ENCODE results near the gene FCHO2.

FCHO2 gene

DNA sequence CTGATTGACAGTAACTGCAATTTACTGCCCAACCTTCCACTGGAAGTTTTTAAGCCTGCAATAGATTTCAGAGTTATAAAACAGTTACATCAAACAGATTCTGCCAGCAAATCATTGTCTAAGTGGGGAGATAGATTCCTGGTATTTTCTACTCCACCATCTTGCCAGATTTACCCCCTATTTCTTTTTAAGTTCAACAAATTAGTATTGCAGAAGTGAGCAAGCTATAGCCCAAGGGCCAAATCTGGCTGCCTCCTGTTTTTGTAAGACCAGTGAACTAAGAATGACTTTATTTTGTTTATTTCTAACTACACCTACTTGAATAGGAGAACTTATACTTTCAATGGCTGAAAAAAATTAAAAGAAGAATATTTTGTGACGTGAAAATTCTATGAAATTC is 155.7 kb downstream of the FCHO2 start:
- DNase-seq (ENCODE audit: low spot score): no peak
- FAIRE-seq: no peak

- no peak for DNase-seq (ENCODE audit: low spot score)
- no peak for FAIRE-seq
These were observed 156.5 kb downstream of the FCHO2 start for GRCh38 chr5:73112359-73112758.

- FAIRE-seq (no peak), DNase-seq (ENCODE audit: low spot score) (no peak)
These were observed 158.3 kb downstream of the FCHO2 start for GRCh38 chr5:73114044-73114688.

DNA sequence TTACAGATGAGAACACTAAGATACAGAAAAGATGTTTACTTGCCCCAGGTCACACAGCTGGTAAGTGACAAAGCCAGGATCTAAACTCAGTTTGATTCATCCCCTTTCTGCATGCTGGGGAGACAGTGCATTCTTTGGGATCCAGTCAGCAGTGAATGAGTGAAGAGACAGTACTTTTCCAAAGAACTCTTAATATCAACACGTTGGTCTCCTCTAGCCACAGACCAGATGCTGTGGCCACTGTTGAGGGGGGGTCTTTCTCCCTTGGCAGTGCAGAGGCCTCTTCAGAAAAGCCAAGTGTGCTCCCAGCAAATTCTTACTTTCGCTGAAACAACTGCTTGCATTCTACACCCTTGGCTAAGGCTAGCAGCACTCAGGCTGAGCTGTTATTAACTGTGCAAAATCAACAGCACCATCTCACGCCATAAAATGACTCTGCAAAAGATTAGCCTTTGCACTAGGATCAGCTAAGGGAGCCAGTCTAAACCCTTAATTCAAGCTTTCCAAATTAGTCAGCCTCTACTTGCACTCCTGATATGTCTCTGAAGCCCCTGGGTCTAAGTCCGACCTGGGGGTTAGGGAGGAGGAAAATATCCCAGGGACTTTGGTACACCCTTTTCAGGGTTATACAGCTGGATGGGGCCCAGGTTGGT is 159.7 kb downstream of the FCHO2 start:
- peak; percentile 34 for DNase-seq (ENCODE audit: low spot score)
- no peak for FAIRE-seq

GRCh38 chr5:73116506-73116905 is 160.7 kb downstream of the FCHO2 start:
- FAIRE-seq (no peak), DNase-seq (ENCODE audit: low spot score) (no peak)

DNA sequence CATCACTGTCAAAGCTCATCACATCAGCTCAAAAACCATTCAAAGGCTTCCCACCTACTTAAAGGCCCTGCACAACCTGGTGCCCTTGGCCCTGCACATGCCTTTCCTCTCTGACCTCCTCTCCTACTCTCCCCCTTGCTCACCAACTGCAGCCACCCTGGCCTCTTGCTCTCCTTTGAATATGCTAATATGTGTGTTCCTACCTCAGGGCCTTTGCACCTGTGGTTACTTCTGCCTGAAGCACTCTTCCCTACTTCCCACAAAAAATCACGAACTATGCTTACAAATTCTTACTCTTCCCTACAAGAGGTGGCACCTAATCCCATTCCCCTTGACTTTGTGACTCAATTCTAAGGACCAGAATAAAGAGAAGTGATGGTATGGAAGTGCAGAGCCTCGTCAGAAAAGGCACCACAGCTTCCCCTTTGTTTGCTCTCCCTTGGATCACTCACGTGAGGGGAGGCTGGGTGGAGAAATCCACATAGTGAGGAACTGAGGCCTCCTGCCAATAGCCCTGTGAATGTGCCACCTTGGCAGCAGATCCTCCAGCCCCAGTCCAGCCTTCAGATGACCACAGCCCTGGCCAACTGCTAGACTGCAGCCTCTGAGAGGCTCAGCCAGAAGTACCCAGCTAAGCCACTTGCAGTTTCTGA is 161.4 kb downstream of the FCHO2 start:
- no peak for DNase-seq (ENCODE audit: low spot score)
- no peak for FAIRE-seq

DNA sequence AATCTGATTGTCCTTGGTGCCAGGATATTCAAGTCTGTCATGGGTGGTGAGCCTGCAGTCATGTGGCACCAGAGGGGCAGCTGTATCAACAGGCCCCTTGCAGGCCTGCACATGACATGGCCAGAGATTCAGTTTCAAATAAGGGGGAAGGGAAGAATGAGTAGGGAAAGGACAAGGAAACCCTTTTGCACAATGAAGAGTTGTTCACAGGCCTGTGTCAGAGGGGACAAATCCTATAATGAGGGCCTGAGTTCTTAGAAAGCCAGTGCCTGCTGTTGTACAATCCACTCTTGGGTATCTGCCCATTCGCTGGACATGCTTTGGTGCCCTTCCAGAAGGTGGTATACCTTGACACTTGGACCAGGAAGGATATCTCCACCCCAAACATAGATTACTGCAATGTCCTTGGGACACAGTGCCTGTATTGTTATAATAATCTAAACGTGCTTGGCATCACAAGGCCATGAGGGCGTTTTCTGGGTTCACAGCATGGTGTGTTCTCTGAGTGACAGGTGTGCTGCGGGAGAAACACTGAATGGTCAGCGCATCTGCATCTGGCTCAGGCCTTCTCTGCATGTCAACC is 162.6 kb downstream of the FCHO2 start:
- DNase-seq (ENCODE audit: low spot score): no peak
- no peak for FAIRE-seq

GRCh38 chr5:73119451-73120157 is 163.8 kb downstream of the FCHO2 start:
- DNase-seq (ENCODE audit: low spot score) (no peak), FAIRE-seq (no peak)

DNA sequence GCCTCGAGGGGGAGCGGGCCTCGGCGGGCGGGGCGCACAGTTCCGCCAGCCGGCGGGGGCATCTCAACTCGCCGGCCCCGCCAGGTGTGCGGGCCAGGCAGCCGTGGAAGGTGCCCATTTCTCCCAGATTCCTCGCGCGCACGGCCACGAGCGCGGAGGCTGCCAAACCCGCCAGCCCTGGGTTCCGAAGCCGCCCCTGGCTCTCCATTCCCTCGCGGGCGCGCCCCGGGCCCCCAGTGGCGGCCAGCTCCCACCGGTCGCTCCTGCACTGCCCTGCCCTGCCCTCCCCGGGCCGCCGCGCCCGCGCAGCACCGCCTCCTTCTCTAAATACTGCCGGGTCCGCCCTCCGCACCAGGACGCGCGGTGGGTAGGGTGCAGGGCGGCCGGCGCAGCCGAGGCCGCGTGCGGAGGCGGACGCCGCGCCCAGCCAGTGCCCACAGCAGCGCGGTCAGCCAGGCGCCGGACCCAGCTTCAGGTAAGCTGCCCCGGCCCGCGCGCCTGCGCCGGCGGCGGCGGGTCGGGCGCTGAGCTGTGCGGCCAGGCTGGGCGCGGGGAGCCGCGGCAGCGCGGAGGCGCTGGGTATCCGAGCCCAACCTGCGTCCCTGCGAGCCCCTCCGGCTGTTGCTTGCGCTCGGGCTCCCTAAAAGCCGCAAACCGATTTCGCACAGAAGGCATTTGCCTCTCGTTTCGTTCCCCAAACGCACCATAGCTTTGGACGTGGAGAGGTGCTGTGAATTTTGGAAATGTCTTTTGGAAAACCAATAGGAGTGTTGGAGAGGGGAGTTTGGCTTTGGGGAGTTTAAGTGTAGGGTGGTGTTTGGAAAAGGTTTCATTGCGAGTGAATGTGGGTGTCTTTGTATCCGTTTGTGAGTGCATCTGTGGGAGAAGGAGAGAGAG is 164.6 kb downstream of the FCHO2 start, which contains the start of gene TMEM171:
Gene TMEM171, plus strand, starts transcription at position 354 of the 897 bp plus-strand sequence. CDS start 2,799 bp downstream, outside the sequence.
- DNase-seq (ENCODE audit: low spot score) (peak; percentile 56), FAIRE-seq (no peak)

- DNase-seq (ENCODE audit: low spot score) (no peak), FAIRE-seq (no peak)
These were observed 165.2 kb downstream of the FCHO2 start for GRCh38 chr5:73121119-73121463.

DNA sequence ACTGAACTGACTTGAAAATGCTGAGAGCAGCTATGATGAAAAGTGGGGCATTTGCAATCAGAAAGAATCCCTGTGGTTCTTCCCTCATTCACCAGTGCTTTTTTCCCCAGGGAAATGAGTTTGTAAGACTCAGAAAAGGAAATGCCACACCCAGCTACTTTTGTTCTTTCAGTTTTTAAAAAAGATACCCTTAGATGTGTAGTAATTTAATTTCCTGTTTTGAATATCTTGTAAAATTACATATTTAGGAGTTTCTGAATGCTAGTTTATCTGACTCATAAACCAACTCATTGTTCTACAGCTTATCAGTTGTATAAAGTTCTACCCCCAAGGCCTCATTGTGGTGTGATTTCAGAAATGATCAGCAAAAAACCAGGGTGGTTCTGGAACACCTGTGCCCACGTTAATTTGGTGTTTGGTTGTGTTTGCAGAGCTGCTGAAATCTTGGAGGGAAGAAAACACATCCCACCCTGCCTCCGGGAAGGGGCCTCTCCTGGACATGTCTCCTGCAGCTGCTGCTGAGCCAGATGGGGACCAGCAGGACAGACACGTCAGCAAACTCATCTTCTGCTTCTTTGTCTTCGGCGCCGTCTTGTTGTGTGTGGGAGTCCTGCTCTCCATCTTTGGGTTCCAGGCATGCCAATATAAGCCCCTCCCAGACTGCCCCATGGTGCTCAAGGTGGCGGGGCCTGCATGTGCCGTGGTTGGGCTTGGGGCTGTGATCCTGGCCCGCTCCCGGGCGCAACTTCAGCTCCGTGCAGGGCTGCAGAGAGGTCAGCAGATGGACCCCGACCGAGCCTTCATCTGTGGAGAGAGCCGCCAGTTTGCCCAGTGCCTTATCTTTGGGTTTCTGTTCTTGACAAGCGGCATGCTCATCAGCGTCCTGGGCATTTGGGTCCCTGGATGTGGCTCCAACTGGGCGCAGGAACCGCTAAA is 167.3 kb downstream of the FCHO2 start:
- FAIRE-seq: no peak
- DNase-seq (ENCODE audit: low spot score): no peak

DNA sequence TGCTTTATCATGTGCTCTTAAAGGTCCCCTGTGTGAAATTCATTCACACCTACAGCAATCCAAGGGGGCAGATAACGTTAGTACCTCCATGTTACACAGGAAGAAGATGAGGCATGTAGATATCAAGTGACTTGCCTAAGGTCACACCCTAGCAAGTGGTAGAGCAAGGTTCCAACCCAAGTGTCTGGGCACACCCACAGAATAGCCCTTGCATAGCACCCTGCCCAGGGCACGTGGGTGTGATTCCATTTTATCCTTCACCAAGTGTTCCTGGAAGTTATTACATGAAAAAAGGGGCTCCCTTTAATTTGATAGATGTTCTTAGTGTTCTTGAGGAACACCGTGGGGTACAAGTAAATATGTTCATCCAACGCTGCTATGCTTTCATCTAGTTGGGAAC is 169.4 kb downstream of the FCHO2 start:
- FAIRE-seq: no peak
- DNase-seq (ENCODE audit: low spot score): no peak

DNA sequence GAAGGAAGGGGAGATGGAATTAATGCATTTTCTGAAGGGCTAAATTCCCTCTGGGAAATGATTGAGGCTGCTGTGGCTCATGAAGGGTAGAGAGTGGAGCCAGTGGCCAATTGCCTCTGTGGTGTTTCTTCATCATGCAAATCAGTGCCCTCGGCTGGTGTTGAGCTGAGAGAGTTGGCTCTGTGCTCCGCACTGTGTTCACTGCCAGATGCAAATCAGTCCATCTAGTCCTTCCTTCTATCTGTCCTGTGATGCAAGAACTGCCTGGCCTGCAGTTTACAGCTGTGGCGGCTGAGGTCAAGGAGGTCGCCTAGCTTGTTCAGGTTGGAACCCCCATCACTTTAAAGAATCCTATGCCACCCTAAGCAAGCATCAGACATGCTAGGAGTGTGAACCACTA is 170.5 kb downstream of the FCHO2 start:
- no peak for FAIRE-seq

GRCh38 chr5:73126957-73127356 is 171.1 kb downstream of the FCHO2 start:
- DNase-seq (ENCODE audit: low spot score): no peak
- no peak for FAIRE-seq

More for the DNA sequence above, 170.5 kb downstream of the FCHO2 start:
- DNase-seq (ENCODE audit: low spot score): no peak

DNA sequence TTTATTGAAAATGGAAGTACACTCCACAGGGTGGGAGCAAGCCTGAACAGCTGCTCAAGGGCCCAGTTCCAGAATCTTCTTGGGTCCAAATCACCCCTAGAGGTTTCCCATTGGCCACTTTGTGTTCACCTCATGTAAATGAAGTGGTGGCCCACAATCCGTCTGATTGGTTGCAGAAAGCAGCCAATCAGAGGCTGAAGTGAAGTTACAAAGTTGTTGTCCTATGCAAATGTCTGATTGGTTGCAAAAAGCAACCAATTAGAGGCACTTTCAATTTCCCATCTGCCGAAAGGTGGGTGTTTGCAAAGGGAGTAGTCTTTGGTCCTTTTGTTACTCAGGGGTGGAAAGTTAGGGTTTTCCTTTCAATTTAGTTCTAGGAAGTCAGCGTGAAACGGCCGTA is 173.3 kb downstream of the FCHO2 start:
- FAIRE-seq: no peak
- DNase-seq (ENCODE audit: low spot score): no peak

DNA sequence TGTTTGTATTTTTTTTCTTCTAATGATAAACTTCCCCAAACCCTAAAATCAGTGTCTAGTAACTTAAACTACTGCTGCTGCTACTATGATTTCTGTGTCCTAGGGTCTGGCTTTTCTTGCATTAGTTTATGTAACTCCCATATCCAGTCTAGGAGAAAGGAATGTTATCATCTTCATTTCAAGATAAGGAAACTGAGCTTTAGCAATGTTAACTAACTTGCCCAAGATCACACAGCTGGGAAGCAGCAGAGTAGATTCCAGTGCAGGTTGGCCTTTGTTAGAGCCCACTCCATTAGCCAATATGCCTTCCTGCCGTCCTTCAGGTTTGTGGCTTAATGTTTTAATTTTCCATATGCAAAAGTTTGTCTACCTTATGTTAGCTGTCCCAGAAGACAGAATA is 175.0 kb downstream of the FCHO2 start:
- no peak for DNase-seq (ENCODE audit: low spot score)
- FAIRE-seq: no peak

DNA sequence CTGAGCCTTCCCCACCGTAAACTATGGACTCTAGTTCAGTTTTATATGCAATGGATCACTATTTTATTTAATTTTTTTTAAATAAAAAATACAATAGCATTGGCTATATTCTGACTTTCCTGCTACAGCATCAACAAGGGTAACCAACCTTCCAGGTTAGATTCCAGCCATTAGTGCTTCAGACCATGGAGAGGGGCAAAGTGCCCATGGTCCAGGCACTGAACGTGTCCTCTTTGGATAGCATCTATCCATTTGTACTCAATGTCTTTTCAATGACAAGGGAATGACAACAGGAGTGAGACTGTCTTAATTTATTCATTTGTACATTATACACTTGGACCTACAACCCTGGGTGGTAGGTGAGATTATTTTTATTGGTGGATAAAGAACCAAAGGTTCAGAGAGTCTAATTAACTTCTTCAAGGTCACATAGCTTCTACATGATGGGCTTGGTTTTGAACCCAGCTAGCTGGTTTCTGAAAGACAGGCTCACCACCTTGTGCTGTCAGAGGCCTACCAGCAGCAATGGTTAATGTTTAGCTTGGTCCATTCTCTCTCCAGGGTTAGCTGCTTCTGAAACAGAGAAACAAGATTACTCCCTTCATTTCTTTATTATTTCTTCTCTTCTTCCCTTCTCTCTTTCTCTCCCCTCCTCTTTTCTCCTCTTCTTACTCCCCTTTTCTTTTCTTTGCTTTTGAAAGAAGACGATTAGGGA is 176.0 kb downstream of the FCHO2 start:
- DNase-seq (ENCODE audit: low spot score) (no peak), FAIRE-seq (no peak)

GRCh38 chr5:73132759-73133158 is 176.9 kb downstream of the FCHO2 start:
- FAIRE-seq: no peak
- DNase-seq (ENCODE audit: low spot score): no peak

- no peak for DNase-seq (ENCODE audit: low spot score)
- FAIRE-seq: no peak
These were observed 179.2 kb downstream of the FCHO2 start for GRCh38 chr5:73135021-73135420.
